Memory B cell (primary cell): ENCODE measurements around the gene NOTUM.

Experiments used
- ATAC-seq: fragments of 150-1000 bp; cut with Tn5 transposase; 2 replicates; pipeline ENCODE4 v1.10.0; 2021; ENCODE audit warnings: low read depth, mild to moderate bottlenecking, moderate library complexity
- DNase-seq, 2 donors: peaks; one replicate each; pipeline ENCODE4 v3.0.0; 2022; ENCODE audit warnings: low spot score in 2 of 2
- H3K27ac Mint-ChIP-seq: one replicate; pipeline ENCODE4 v1.8.0; 2022; ENCODE audit warnings: mild to moderate bottlenecking, moderate library complexity, mixed read lengths
- H3K27me3 Mint-ChIP-seq: one replicate; pipeline ENCODE4 v1.8.0; 2022; ENCODE audit warnings: mixed read lengths
- H3K36me3 Mint-ChIP-seq: one replicate; pipeline ENCODE4 v1.8.0; 2022; ENCODE audit warnings: mild to moderate bottlenecking, mixed read lengths
- H3K4me1 Mint-ChIP-seq: one replicate; pipeline ENCODE4 v1.8.0; 2022; ENCODE audit warnings: mixed read lengths
- H3K4me3 Mint-ChIP-seq: one replicate; pipeline ENCODE4 v1.8.0; 2022; ENCODE audit warnings: mild to moderate bottlenecking, moderate library complexity, mixed read lengths
- H3K9me3 Mint-ChIP-seq: one replicate; pipeline ENCODE4 v1.8.0; 2022; ENCODE audit warnings: mixed read lengths

Gene NOTUM

GRCh38 chr17:81999976-82000802, 39.2 kb upstream of the NOTUM start:
- Mint-ChIP-seq H3K9me3 (no peaks in the 10 kb centered on the region), H3K36me3 (peaks cover 7% of the 10 kb centered on the region), H3K27me3 (no peaks in the 10 kb centered on the region), H3K27ac (no peak overlapping the region), H3K4me1 (no peaks in the 10 kb centered on the region), H3K4me3 (no peak overlapping the region)
- no peak for DNase-seq
- ATAC-seq: no peak

- Mint-ChIP-seq H3K27ac (no peak overlapping the region), H3K4me3 (no peak overlapping the region), H3K36me3 (peaks cover 7% of the 10 kb centered on the region), H3K9me3 (no peaks in the 10 kb centered on the region), H3K4me1 (no peaks in the 10 kb centered on the region), H3K27me3 (no peaks in the 10 kb centered on the region)
- DNase-seq: no peak
- ATAC-seq: no peak
Measured at GRCh38 chr17:81999587-81999975, 38.6 kb upstream of the NOTUM start.

- peaks cover 7% of the 10 kb centered on the region for H3K36me3 Mint-ChIP-seq
- ATAC-seq: no peak
- H3K4me1 Mint-ChIP-seq: no peaks in the 10 kb centered on the region
Measured at GRCh38 chr17:81998691-81999438, 37.9 kb upstream of the NOTUM start.

GRCh38 chr17:81998212-81998611, 37.2 kb upstream of the NOTUM start:
- H3K4me3 Mint-ChIP-seq: no peak overlapping the region
- no peak for ATAC-seq

More at GRCh38 chr17:81998691-81999438, 37.9 kb upstream of the NOTUM start:
- DNase-seq: no peak
- Mint-ChIP-seq H3K9me3 (no peaks in the 10 kb centered on the region), H3K27ac (no peak overlapping the region), H3K4me3 (no peak overlapping the region), H3K27me3 (no peaks in the 10 kb centered on the region)

GRCh38 chr17:81996757-81997441, 35.9 kb upstream of the NOTUM start:
- Mint-ChIP-seq H3K36me3 (peaks cover 7% of the 10 kb centered on the region), H3K9me3 (no peaks in the 10 kb centered on the region), H3K4me1 (no peaks in the 10 kb centered on the region), H3K4me3 (no peak overlapping the region), H3K27ac (no peak overlapping the region), H3K27me3 (no peaks in the 10 kb centered on the region)
- ATAC-seq (no peak), DNase-seq (no peak)

More at GRCh38 chr17:81998212-81998611, 37.2 kb upstream of the NOTUM start:
- H3K9me3 Mint-ChIP-seq: no peaks in the 10 kb centered on the region
- H3K27ac Mint-ChIP-seq: no peak overlapping the region
- no peaks in the 10 kb centered on the region for H3K27me3 Mint-ChIP-seq
- no peaks in the 10 kb centered on the region for H3K4me1 Mint-ChIP-seq
- H3K36me3 Mint-ChIP-seq: peaks cover 7% of the 10 kb centered on the region
- no peak for DNase-seq

DNA sequence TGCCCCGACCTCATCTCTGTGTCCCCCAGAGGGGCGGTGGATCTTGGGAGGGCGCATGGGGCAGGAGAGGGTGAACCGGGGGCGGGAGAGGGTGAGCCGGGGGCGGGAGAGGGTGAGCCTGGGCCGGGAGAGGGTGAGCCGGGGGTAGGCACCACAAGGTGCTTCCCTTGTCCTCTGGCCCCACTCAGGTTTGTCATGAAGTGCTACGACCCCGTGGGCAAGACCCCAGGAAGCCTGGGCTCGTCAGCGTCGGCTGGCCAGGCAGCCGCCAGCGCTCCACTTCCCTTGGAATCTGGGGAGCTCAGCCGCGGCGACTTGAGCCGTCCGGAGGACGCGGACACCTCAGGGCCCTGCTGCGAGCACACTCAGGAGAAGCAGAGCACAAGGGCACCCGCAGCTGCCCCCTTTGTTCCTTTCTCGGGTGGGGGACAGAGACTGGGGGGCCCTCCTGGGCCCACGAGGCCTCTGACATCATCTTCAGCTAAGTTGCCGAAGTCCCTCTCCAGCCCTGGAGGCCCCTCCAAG, 35.3 kb upstream of the NOTUM start:
- H3K27me3 Mint-ChIP-seq: no peaks in the 10 kb centered on the region
- no peaks in the 10 kb centered on the region for H3K4me1 Mint-ChIP-seq
- no peak for DNase-seq
- peaks cover 7% of the 10 kb centered on the region for H3K36me3 Mint-ChIP-seq
- H3K4me3 Mint-ChIP-seq: no peak overlapping the region
- ATAC-seq: no peak
- no peaks in the 10 kb centered on the region for H3K9me3 Mint-ChIP-seq
- no peak overlapping the region for H3K27ac Mint-ChIP-seq

GRCh38 chr17:81995463-81996231, 34.7 kb upstream of the NOTUM start:
- Mint-ChIP-seq H3K4me3 (no peak overlapping the region), H3K9me3 (no peaks in the 10 kb centered on the region), H3K27me3 (no peaks in the 10 kb centered on the region), H3K4me1 (peaks cover 2% of the 10 kb centered on the region), H3K36me3 (peaks cover 8% of the 10 kb centered on the region), H3K27ac (no peak overlapping the region)
- ATAC-seq: no peak
- DNase-seq: no peak

- H3K27me3 Mint-ChIP-seq: no peaks in the 10 kb centered on the region
- H3K36me3 Mint-ChIP-seq: peaks cover 11% of the 10 kb centered on the region
- DNase-seq: no peak
- ATAC-seq: no peak
- no peak overlapping the region for H3K27ac Mint-ChIP-seq
- no peak overlapping the region for H3K4me3 Mint-ChIP-seq
- no peaks in the 10 kb centered on the region for H3K9me3 Mint-ChIP-seq
- H3K4me1 Mint-ChIP-seq: peaks cover 4% of the 10 kb centered on the region
Measured at GRCh38 chr17:81994593-81995462, 33.8 kb upstream of the NOTUM start.

DNA sequence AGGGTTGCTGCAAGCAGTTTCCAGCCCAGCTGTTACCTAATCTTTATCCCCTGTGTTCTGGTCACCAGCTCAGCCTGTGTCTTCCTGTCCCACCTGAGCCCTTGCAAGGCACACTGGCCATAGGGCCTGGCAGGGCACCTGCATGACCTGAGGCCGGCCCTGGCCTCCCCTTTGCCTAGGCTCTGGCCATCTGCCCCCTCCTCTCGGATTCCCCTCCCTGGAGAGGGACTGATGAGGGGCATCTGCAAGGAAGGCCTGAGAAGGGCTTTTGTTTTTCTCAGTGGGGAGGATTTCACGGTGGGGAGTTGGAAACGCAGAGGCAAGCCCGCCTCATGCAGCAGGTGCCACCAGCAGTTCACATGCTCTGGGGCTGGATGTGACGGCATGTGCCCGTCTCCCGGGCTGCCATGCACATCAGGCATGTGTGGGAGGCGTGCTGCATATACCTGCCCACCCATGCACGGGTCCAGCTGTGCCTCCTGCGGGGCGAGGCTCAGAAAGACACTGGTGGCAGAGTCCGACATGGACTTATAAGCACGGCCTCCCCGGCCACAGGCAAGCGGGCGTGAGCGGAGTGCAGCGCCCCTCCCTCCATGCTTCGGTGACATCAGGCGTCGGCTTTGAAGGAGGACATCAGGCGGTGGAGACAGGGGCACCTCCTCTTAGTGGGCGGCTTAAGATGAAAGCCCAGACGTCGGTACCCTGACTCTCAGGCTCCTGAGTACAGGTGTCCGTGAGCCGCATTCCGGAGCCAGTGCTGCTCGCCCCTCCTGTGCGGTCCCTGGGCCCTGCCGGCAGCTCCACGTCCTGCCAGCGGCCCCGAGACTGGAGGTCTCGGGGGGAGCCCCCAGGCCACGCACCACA, 33.0 kb upstream of the NOTUM start:
- H3K36me3 Mint-ChIP-seq: peaks cover 11% of the 10 kb centered on the region
- no peaks in the 10 kb centered on the region for H3K9me3 Mint-ChIP-seq
- ATAC-seq: no peak
- no peak for DNase-seq
- no peak overlapping the region for H3K27ac Mint-ChIP-seq
- H3K4me1 Mint-ChIP-seq: peaks cover 4% of the 10 kb centered on the region
- no peaks in the 10 kb centered on the region for H3K27me3 Mint-ChIP-seq
- no peak overlapping the region for H3K4me3 Mint-ChIP-seq

GRCh38 chr17:81992306-81993102, 31.5 kb upstream of the NOTUM start:
- H3K27ac Mint-ChIP-seq: no peak overlapping the region
- peaks cover 4% of the 10 kb centered on the region for H3K4me1 Mint-ChIP-seq
- H3K36me3 Mint-ChIP-seq: peaks cover 8% of the 10 kb centered on the region
- no peak overlapping the region for H3K4me3 Mint-ChIP-seq
- no peaks in the 10 kb centered on the region for H3K9me3 Mint-ChIP-seq
- DNase-seq (no peak), ATAC-seq (no peak)
- no peaks in the 10 kb centered on the region for H3K27me3 Mint-ChIP-seq

DNA sequence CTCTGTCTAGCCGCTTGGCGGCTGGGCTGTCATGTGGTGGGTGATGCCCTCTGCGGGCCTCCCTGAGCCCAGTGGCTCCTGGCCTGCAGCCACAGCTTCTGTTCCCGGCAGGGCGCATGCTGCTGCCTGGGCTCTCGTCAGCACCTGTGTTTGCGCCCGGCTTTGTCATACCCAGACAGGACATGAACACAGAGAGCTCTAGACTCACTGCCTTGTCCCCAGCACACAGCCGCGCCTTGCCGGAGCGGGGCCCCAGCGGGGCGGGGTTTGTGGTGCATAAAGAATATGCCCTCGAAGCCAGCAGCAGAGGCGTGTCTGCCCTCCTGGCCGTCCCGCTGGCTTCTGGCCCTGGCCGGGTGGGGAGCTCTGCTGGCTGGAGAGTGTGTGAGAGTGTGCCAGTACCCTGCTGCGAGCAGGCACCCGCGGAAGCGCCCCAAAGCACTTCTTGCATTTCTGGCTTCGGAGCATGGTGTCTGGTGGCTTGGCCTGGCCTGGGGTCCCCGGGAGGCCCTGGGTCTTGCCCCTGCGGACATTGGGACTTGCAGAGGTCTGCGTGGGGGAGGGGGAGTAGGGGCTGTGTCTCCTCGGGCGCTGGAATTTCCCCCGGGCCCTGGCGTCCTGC, 30.8 kb upstream of the NOTUM start:
- DNase-seq: no peak
- Mint-ChIP-seq H3K4me3 (no peak overlapping the region), H3K9me3 (no peaks in the 10 kb centered on the region), H3K4me1 (peaks cover 4% of the 10 kb centered on the region), H3K27ac (no peak overlapping the region), H3K27me3 (no peaks in the 10 kb centered on the region), H3K36me3 (peaks cover 10% of the 10 kb centered on the region)
- ATAC-seq: no peak
